Measurements from ENCODE around the gene UBE2D4.
"Not testable (repeated sequence)": the region's sequence is repeated elsewhere in the genome, so short reads cannot be mapped to it uniquely, and the experiment has no call there.

Gene UBE2D4

DNA sequence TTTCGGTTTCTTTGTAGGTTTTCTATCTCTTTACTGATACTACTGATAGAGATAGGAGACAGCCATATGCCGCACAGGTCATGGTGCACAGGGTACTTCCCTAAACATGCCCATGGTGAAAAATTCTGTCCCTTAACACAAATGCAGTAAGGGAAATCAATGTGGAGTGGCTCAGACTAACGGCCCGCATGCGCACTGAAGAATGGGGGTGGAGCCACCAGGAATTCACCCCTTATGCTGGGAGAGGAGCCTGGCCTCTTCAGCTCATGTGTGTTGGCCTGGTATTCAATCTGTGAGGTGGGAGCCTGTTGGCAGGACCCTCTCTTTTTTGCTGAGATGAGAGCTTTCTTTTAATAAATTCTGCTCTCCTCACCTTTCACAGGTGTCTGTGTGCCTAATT lies 11.4 kb upstream of the UBE2D4 start:
- DNase-seq (ENCODE audit: low spot score) = no peak

DNA sequence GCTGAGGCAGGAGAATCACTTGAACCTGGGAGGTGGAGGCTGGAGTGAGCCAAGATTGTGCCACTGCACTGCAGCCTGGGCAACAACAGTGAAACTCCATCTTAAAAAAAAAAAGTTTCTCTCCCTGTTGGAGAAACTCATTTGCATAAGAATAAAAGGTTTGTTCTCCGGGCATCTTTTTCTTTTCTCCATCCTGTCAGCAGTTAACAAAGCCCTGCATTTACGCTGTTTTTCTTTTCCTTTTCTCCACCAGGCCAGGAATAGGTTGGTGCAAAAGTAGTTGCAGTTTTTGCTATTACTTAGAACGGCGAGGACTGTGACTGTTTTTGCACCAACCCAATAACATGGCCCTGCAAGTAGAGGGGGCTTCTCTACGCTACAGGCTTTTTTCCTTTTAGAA lies 10.3 kb upstream of the UBE2D4 start:
- no peak for DNase-seq (ENCODE audit: low spot score)

DNA sequence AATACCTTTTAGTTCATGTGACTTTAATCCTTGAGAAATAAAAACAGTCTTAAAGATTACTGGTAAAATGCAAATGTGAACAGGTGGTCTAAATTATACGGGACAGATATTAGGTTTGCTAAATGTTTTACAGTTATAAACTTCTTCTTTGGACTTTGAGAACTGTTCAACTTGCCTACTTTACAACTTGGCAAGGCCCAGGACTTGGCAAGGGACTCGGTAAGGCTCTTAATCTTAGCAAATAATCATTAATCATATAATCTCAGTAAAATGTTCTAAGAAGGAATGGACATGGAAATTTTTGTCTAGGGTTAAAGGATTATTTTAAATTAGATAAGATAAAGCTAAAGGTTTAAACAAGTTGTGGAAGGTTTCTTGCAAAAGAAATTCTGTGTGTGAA lies 4.8 kb upstream of the UBE2D4 start:
- no peak for DNase-seq (ENCODE audit: low spot score)

DNA sequence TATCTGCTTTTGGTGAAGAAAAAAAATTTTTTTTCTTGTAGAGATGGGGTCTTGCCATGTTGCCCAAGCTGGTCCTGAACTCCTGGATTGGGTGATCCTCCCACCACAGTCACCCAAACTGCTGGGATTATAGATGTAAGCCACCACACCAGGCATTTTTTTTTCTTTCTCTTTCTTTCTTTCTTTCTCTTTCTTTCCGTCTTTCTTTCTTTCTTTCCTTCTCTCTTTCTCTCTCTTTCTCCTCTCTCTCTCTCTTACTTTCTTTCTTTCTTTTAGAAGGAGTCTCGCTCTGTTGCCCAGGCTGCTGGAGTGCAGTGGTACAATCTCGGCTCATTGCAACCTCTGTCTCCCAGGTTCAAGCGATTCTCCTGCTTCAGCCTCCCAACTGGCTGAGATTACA lies 3.5 kb upstream of the UBE2D4 start:
- DNase-seq (ENCODE audit: low spot score) = no peak

DNA sequence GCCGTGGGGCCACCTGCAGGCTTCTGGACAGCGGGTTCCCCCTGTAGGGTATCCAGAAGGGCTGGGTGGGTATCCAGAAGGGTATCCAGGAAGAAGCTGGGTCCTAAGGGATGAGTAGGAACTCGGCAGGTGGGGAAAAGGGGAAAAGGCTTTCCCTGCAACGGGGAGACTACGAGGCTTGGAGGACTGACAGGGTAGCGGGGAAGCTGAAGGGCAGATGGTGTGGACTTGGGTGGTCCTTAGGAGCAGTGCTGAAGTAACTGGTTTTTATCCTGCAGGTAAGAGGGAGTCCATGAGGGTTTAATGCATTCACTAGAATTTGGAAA lies 525 bp downstream of the UBE2D4 start:
- DNase-seq (ENCODE audit: low spot score) = no peak

DNA sequence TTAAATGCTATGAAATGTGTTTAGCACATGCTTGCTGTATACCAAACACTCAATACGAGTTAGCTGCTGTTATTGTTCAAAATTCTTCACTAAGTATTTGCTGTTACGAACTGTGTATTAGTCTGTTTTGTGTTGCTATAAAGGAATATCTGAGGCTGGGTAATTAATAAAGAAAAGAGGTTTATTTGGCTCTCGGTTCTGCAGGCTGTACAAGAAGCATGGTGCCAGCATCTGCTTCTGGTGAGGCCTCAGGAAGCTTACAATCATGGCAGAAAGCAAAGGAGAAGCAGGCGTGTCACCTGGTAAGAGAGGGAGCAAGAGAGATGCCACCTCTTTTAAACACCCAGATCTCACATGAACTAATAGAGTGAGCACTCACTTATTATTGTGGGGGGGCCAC lies 1.6 kb downstream of the UBE2D4 start:
- no peak for DNase-seq (ENCODE audit: low spot score)

DNA sequence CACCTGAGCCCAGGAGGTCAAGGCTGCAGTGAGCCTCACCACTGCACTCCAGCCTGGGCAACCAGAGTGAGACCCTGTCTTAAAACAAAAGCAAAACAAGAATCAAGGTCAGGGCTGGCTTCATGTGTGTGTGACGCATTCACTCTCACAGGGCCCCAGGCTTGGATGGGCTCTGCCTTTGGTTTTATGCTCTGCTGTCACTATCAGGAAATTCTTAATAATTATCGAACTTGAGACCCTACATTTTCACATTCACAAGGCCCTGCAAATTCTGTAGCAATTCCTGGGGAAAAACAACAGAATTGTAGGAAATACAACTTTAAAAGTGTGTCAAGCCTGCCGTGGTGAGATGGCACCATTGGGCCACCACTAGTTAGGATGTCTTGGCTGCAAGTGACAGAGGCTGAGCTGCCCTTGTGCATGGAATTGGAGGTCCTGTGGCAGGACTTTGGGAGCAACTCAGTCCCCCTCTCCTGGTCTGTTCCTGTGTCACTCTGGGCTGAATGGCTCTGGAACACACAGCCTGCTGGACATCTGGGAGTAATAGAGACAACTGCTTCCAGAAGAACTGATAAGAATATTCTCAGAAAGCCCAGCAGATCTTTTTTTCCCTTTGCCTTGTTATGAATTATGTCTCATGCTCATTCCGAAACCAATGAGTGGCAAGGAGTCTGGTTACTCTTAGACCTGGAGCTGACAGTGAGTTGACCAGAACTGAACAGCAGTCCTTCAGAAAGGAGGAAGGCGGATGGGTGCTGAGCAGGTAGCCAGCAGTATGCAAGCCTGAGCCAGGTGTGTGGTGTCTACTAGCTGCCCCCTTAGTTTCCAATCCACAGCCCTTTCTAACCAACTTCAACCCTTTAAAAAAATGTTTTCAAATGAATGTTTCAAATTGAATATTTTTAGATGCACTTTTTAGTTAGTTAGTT lies 3.6 kb downstream of the UBE2D4 start:
- DNase-seq (ENCODE audit: low spot score) = no peak

DNA sequence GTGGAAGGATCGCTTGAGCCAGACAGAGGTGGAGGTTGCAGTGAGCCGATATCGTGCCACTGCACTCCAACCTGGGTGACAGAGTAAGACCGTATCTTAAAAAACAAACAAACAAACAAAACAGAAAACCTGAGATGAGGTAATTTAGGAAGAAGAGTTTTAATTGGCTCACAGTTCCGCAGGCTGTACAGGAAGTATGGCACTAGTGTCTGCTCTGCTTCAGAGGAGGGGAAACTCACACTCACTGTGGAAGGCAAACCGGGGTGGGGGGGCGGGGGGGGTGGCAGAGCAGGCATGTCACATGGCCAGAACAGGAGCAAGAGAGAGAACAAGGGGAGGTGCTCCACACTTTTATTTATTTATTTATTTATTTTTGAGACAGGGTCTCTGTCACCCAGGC lies 5.1 kb downstream of the UBE2D4 start:
- no peak for DNase-seq (ENCODE audit: low spot score)

DNA sequence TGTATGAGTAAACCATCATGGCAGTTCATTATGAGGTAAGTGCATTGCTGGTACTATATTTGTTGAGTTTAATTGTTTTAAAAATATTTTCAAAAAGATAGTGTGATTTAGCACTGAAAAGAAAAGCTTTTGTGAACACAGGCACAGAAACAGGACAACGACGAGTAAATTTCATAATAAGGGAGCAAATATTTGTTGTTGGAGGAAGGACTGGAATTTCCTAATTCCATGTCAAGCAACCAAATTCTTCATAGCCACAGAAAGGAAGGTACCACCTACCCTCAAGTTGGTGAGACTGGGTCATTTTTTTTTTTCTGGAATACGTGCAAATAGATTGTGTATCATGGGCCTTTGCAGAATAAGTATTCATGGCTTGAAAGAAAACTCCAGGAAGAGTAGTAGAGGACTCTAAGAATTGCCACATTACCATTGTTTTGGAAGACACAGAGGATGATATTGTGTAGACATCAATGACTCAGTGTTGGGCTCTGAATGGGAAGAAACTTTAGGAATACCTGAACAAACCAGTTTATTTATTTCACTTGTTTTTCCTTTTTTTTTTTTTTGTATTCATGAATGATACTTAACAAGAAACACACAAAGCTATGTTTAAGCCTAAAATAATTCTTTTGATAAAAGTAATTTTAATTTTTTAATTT lies 7.8 kb downstream of the UBE2D4 start:
- DNase-seq (ENCODE audit: low spot score) = no peak

DNA sequence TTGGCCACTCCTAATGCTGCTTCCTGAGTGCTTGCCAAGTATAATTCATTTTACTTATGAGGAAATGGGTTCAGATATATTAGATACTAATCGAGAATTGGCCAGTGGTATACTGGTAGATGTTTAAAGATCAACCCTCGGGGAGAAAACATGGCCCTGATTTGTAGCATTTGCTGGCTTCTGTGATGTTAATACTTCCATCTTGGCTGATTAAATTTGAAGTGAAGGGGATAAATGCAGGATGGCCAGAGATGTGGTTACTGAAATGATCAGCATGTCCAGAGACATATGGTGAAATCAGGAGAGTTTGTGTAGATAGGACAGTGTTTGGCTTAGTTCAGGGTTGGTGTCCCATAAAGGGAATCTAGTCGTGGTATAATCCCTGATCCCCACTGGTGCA lies 11.2 kb downstream of the UBE2D4 start:
- no peak for DNase-seq (ENCODE audit: low spot score)

DNA sequence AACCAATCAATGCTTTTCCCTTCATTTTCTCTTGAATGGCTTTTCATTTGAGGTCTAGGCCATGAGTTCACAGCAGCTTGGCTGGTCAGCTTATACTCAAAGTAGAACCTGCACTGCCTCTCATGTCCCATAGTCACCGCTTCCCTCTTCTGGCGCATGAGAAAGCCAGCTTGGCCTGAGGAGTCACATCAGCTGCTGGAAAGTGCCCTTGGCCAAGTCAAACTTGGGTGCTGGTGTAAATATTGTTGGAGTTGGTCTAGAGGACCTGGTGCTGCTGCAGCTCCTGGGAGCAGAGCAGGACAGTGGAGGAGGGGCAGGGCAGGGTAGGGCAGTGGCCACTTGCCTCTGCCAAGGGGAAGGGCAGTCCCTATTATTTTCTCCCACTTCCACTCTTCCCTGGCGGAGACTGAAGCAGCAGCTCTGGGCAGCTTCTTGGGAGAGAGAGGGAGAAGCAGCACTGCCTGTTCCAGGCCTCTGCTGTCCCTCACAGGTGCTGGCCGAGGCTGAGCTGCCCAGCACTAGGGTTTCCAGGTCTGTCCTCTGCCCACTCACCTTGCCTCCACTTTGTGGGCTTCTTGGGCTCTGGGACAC lies 12.8 kb downstream of the UBE2D4 start:
- DNase-seq (ENCODE audit: low spot score) = no peak

DNA sequence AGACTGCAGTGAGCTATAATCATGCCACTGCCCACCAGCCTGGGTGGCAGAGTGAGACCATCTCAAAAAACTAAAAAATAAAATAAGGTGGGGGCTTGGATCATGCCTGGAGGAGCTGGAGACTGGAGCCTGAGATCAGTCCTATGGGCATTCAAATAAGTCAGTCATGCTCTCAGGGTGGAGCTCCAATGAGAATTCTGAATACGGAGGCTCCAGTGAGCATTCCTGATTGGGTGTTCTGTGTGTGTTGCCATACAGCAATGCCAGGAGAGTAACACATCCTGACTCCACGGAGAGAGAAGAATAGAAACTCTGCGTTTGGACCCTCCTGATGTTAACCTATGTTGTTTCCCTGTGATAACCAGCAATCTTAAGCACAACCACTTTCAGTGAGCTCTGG lies 16.0 kb downstream of the UBE2D4 start:
- DNase-seq (ENCODE audit: low spot score) = no peak

DNA sequence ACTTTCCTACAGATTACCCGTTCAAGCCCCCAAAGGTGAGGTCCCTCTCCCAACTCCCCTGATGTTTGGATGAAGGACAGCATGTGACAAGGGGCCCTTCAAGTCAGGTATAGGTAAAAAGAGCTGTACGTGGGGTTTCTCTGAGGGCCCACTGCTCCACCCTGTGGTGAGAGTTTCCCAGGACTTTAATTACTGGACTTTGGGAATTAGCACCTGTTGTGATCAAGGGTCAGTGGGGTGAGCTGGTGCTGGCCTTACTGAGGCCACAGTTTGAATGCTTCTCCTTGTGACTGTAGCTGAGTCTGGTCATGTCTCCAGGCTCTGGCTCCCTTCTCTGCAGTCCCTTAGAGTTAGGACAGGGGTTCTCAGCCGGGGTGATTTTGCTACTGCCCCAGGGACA lies 16.8 kb downstream of the UBE2D4 start:
- no peak for DNase-seq (ENCODE audit: low spot score)

DNA sequence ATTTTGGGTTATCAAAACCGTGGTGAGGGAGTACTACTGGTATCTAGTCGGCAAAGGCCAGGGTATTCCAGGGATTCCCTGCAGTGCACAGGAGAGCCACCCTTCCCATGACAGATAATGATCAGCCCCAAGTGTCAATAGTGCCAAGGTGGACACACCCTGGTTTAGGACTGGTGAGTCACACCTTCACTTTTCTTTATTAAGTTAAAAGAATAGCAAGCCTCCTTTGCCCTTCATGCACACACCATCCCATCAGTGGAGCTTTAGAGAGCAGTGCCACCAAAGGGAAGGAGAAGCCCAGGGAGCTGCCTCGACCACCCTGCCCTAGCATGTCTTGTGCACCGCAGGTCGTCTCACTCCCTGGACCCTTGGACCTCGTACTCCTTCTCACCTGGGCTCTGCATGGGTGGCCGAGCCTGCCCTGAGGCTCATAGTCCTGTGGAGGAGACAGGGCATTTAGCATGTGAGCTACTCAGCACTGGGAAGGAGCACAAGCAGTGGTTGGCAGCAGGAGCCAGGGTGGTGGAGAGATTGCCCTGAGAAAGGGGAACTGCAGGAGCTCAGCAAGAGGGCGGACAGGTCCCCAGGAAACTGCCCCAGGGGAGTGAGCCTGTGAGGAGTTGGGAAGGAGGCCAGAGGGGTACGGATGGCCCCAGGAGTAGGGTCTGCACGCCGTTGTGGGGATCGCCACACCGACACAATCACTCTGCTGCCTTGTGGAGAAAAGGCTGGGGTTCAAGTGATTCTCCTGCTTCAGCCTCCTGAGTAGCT lies 17.4 kb downstream of the UBE2D4 start:
- DNase-seq (ENCODE audit: low spot score) = no peak

DNA sequence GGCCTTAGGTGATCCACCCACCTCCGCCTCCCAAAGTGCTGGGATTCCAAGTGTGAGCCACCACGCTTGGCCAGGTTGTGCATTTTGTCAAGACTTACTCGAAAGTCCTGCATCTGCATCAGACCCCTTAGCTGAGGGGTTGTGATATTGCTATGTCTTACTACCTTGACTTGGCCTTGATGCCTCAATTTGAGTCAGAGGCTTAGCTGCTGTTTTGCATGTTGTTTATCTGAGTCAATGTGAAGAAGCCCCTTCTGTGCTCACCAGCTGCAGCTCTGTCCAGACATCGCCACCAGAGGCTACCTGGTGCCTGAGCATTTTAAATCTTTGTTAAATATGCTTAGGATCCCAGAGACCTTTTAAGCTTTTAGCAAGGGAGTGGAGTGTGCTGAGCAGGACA lies 18.1 kb downstream of the UBE2D4 start:
- DNase-seq (ENCODE audit: low spot score) = no peak

DNA sequence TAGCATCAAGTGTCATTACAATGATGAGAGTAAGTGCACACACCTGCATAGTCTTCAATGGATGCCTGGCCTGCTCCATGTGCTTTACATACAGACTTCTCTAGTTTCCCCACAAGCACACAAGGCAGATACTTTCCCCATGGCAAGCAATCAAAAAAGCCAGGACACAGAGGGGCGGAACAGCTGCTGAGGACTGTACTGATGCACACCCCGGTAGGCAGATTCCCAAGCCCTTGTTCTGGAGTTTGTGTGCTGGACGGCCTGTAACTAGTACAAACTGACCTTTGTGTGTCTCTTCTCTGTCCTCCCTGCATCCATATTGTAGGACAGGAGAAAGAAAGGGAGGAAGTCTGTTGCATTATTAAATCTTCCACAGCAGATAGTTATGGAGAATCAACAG lies 25.8 kb downstream of the UBE2D4 start:
- no peak for DNase-seq (ENCODE audit: low spot score)

DNA sequence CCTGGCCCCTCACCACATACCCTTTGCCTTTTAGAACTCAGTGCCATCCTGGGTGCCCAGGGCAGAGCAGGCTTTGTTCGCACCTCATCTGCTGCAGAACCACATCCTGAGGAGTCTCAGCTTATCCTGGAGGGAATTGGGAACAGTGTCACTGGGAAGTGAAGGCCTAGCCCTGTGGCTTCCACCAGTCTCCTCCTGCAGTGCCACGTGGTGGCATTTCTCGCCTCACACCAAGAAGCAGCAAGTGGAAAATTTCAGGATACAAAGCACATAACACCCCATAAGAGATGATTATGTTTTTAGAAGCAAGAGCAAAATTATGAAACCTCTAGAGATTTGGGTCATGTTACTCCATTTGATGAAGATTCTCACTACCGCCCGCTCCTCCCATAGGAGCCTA lies 26.8 kb downstream of the UBE2D4 start:
- no peak for DNase-seq (ENCODE audit: low spot score)

DNA sequence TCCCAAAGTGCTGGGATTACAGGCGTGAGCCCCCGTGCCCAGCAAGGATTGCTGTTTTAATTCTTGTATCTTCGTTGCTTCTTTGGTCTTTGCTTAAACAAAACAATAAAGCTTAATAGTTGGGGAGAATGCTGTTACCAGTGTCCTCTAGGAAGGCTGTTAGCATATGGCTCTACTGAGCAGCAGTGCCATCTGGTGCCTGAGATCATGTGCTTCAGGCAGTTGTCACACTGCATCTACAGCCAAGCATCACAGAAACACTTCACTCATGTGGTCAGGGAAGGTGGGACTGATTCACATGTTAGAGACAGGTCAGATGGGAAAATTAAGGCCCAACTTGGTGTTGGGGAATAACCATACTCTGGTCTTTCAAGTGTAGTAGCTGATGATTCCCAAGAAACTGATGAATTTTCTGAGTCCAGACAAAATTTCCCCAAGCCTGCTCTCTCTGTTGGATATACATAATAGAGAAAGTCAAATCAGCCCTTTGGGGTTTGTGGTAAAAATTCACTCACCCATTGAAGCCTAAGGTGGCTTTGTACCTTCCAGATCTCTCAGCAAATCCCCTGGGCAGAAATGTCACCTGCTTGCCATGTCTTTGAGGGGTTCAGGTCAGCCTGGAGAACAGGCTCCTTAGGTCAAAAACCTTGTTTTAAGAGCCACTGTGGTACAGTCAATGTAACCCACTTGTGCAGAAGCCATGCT lies 28.4 kb downstream of the UBE2D4 start:
- DNase-seq (ENCODE audit: low spot score) = peak; percentile 85

DNA sequence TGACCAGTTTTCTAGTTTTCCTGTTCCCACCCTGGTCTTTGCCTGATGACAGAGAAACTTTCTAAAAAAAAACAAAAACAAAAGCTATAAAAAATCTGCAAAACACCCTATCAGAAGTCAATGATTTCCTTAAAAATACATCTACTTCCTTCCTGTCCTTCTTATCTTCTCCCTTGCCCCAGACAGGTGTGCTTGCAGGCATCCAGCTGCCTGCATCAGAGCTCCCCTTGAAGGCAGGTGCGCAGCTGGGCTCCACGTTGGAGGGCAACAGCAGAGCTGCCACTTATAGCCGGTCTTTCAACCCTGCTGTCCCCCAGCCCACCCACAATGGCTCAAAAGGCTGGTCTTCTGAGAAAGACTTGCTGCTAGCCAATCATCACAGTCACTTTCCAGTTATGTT lies 29.8 kb downstream of the UBE2D4 start:
- DNase-seq (ENCODE audit: low spot score) = no peak

DNA sequence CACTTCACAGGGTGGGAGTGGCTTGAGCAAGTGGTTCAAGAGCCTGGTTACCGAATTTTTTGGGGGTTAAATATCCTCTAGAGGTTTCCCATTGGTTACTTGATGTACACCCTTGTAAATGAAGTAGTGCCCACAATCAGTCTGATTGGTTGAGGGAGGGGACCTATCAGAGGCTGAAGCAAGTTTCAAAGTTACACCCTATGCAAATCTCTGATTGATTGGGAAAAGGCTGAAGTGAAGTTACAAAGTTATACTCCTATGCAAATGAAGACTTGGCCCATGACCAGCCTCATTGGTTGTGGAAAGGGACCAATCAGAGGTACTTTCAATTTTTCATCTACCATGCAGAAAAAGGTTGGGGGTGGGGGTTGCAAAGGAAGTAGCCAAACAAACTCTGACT lies 34.7 kb downstream of the UBE2D4 start:
- DNase-seq (ENCODE audit: low spot score) = no peak

DNA sequence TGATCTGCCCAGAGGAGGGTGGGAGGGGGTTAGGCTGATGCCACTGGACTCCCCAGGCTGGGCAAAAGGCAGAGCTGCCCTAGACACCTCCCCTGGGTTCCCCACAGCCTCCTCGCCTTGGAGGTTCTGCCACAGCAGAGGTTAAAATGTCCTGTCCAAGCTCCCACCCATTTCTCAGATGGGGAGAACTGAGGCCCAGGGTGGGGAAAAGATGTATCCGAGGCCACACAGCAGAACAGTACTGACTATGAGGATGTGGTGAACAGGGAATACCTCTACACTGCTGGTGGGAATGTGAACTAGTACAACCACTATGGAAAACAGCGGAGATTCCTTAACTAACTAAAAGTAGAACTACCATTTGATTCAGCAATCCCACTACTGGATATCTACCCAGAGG lies 40.2 kb downstream of the UBE2D4 start:
- not testable (repeated sequence) for DNase-seq (ENCODE audit: low spot score)
